Endothelial cell of umbilical vein (primary cell): Measurements from ENCODE around the gene BRINP2. TPM values are rescaled to one million over a fixed set of nuclear protein-coding genes. Genes with fewer than 3 reads are reported as not detected.

Experiments
- BruUV-seq: library from RNA; stranded (reverse); fragments of 400-500 nt; replicated peaks from 2 replicates; lab custom pipeline; 2021; lab: Mats Ljungman, UMichigan
- CTCF ChIA-PET: fragments of 300-600, 350-600 bp; sonication (Branson Sonifier 250); formaldehyde crosslinking; loops from one replicate; lab custom pipeline; 2021; ENCODE audit warnings: antibody characterized with exemption, inconsistent platforms; lab: Charles Lee
- POLR2A ChIA-PET: fragments of 300-600, 350-600 bp; sonication (Branson Sonifier 250); formaldehyde crosslinking; loops from one replicate; lab custom pipeline; 2021; ENCODE audit warnings: antibody characterized with exemption, inconsistent platforms; lab: Charles Lee
- DNase-seq: peaks from one replicate; pipeline ENCODE4 v3.0.0-alpha.2; 2011; ENCODE audit warnings: low read depth, low spot score
- FAIRE-seq: peaks from 2 replicates; lab custom pipeline; 2011; peaks lifted over from hg19 to GRCh38; lab: Jason Lieb, UNC
- H2AFZ ChIP-seq: 2 replicates; pipeline ENCODE4 v1.6.0; 2012; ENCODE audit warnings: low read depth, low read length, control low read depth, inconsistent platforms
- H3K27ac ChIP-seq: 2 replicates; pipeline ENCODE4 v1.5.1; 2011; ENCODE audit warnings: low read depth, mild to moderate bottlenecking, control low read depth, low read length, moderate library complexity; ENCODE audit not compliant: insufficient read depth
- H3K27me3 ChIP-seq, 2 experiments: 2 replicates each; pipeline versions ENCODE4 v1.6.0 to v1.6.1; 2011; ENCODE audit warnings: low read length in 2 of 2, mixed read lengths in 1 of 2; ENCODE audit not compliant: control insufficient read depth in 2 of 2, insufficient read depth in 2 of 2
- H3K36me3 ChIP-seq, 2 experiments: 2 replicates in 1 of 2; 3 replicates in 1 of 2; pipeline ENCODE4 v1.5.1; 2011; ENCODE audit warnings: low read length in 2 of 2, mild to moderate bottlenecking in 1 of 2, moderate library complexity in 1 of 2; ENCODE audit not compliant: control insufficient read depth in 2 of 2, insufficient read depth in 2 of 2; ENCODE audit errors: extremely low read depth in 1 of 2
- H3K4me1 ChIP-seq: 3 replicates; pipeline ENCODE4 v1.5.1; 2011; ENCODE audit warnings: mild to moderate bottlenecking, low read length; ENCODE audit not compliant: control insufficient read depth, insufficient read depth; ENCODE audit errors: extremely low read depth
- H3K4me2 ChIP-seq: 2 replicates; pipeline ENCODE4 v1.6.1; 2011; ENCODE audit warnings: low read length, control low read depth, mixed read lengths; ENCODE audit not compliant: insufficient read depth
- H3K4me3 ChIP-seq, 3 experiments: fragments of 200-600 bp in 1 of 3; sonication (generic), shearing (Covaris generic) in 1 of 3; replicated peaks in 1 of 3; 2 replicates each; pipeline ENCODE4 v1.5.1; 2011 to 2016; ENCODE audit warnings: control low read depth in 3 of 3, low read length in 3 of 3, mild to moderate bottlenecking in 2 of 3, inconsistent platforms in 1 of 3, low read depth in 1 of 3, moderate library complexity in 1 of 3; ENCODE audit not compliant: insufficient read depth in 1 of 3
- H3K79me2 ChIP-seq: 2 replicates; pipeline ENCODE4 v1.6.0; 2012; ENCODE audit warnings: low read length, inconsistent platforms; ENCODE audit not compliant: control insufficient read depth, insufficient read depth
- H3K9ac ChIP-seq: replicated peaks from 2 replicates; pipeline ENCODE3; 2011; ENCODE audit warnings: low read length, control low read depth; ENCODE audit not compliant: insufficient read depth; ENCODE audit errors: extremely low read depth
- H3K9me1 ChIP-seq: replicated peaks from 3 replicates; pipeline ENCODE4 v1.6.0; 2011; ENCODE audit warnings: mild to moderate bottlenecking, low read length; ENCODE audit not compliant: control insufficient read depth, insufficient read depth; ENCODE audit errors: extremely low read depth
- H3K9me3 ChIP-seq: replicated peaks from 2 replicates; pipeline ENCODE4 v1.5.1; 2012; ENCODE audit warnings: low read length, inconsistent platforms; ENCODE audit not compliant: control insufficient read depth, insufficient read depth
- H4K20me1 ChIP-seq: replicated peaks from 2 replicates; pipeline ENCODE3; 2011; ENCODE audit warnings: mild to moderate bottlenecking, low read length; ENCODE audit not compliant: control insufficient read depth, insufficient read depth; ENCODE audit errors: extremely low read depth
- EZH2 ChIP-seq: IDR thresholded peaks from 2 replicates; pipeline ENCODE4 v1.6.1; 2012; ENCODE audit warnings: borderline replicate concordance, low read depth, mild to moderate bottlenecking, moderate library complexity, low read length, inconsistent platforms; ENCODE audit not compliant: severe bottlenecking
- FOS ChIP-seq: IDR thresholded peaks from 2 replicates; pipeline ENCODE4 v1.6.1; 2011; ENCODE audit warnings: mild to moderate bottlenecking, low read length, moderate library complexity, borderline replicate concordance; ENCODE audit not compliant: insufficient read depth
- GATA2 ChIP-seq: IDR thresholded peaks from 2 replicates; pipeline ENCODE4 v1.7.0; 2011; ENCODE audit warnings: low read depth, mild to moderate bottlenecking, moderate library complexity, mixed read lengths, low read length; ENCODE audit not compliant: insufficient read length, insufficient read depth
- JUN ChIP-seq: IDR thresholded peaks from 2 replicates; pipeline ENCODE4 v1.6.1; 2011; ENCODE audit warnings: borderline replicate concordance, low read depth; ENCODE audit not compliant: insufficient read length, insufficient read depth
- MAX ChIP-seq: IDR thresholded peaks from 2 replicates; pipeline ENCODE4 v1.6.1; 2011; ENCODE audit not compliant: insufficient read depth, insufficient read length
- MYC ChIP-seq: IDR thresholded peaks from one replicate; pipeline ENCODE4 v1.6.1; 2011; ENCODE audit warnings: mild to moderate bottlenecking, low read depth, low read length
- POLR2A ChIP-seq: IDR thresholded peaks from 2 replicates; pipeline ENCODE4 v1.6.1; 2012; ENCODE audit warnings: low read depth, mild to moderate bottlenecking, control low read depth, low read length
- POLR2AphosphoS5 ChIP-seq: IDR thresholded peaks from 2 replicates; pipeline ENCODE4 v1.6.1; 2012; ENCODE audit warnings: low read depth, mild to moderate bottlenecking, control low read depth, low read length, moderate library complexity; ENCODE audit not compliant: insufficient read depth
- dilution Hi-C: fragments of 300-500 bp; cut with MboI; formaldehyde crosslinking; loops from one replicate; pipeline ENCODE4 v1.15.0; 2019; ENCODE audit warnings: low sequenced_read_pairs; ENCODE audit not compliant: extremely low pct_ligation_motif_present
- intact Hi-C: fragments of 100-400 bp; cut with micrococcal nuclease; formaldehyde crosslinking; loops from one replicate; pipeline ENCODE4 v1.10.0; 2022
- polyA plus RNA-seq, 4 experiments: library from polyadenylated mRNA; depleted of rRNA in 3 of 4; stranded (reverse) in 3 of 4; unstranded in 1 of 4; fragments of >200 nt; gene quantifications; 2 replicates each; pipeline versions ENCODE4 v1.2.1 to v1.2.3, GENCODE V29; 2011 to 2012; ENCODE audit warnings: missing spikeins in 1 of 4
- total RNA-seq: library from RNA; stranded (reverse); gene quantifications from 2 replicates; pipeline ENCODE4 v1.2.3, GENCODE V29; 2021
- TF ChIP-seq, protein P1 (sequence below), 2 donors: IDR thresholded peaks; 1 replicate in 1 of 2; 2 replicates in 1 of 2; pipeline ENCODE4 v1.5.1; 2011; ENCODE audit warnings: low read length in 2 of 2, mild to moderate bottlenecking in 2 of 2, moderate library complexity in 2 of 2, control low read depth in 1 of 2, inconsistent platforms in 1 of 2, low read depth in 1 of 2; ENCODE audit not compliant: insufficient read depth in 1 of 2; ENCODE audit errors: extremely low read depth in 1 of 2

BRINP2 gene
- total and polyA plus RNA-seq, 2 donors (not counting 3 experiments of a cell fraction or from before 2014, with no cell fraction given) = not detected

- no peaks in the 10 kb centered on the region for H3K9me3 ChIP-seq
- intact Hi-C loops = no loop called here
- dilution Hi-C loops = no loop called here
- no peak overlapping the region for H3K4me2 ChIP-seq
- TF ChIP-seq GATA2 (no peak), FOS (no peak), MAX (no peak), MYC (no peak), POLR2A (no peak), EZH2 (no peak), POLR2AphosphoS5 (no peak), JUN (no peak)
- TF ChIP-seq, protein P1, sequence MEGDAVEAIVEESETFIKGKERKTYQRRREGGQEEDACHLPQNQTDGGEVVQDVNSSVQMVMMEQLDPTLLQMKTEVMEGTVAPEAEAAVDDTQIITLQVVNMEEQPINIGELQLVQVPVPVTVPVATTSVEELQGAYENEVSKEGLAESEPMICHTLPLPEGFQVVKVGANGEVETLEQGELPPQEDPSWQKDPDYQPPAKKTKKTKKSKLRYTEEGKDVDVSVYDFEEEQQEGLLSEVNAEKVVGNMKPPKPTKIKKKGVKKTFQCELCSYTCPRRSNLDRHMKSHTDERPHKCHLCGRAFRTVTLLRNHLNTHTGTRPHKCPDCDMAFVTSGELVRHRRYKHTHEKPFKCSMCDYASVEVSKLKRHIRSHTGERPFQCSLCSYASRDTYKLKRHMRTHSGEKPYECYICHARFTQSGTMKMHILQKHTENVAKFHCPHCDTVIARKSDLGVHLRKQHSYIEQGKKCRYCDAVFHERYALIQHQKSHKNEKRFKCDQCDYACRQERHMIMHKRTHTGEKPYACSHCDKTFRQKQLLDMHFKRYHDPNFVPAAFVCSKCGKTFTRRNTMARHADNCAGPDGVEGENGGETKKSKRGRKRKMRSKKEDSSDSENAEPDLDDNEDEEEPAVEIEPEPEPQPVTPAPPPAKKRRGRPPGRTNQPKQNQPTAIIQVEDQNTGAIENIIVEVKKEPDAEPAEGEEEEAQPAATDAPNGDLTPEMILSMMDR (IDR thresholded peaks at IDR 0.05; ENCODE audit: extremely low read depth in 1 of 2, insufficient read depth in 1 of 2, low read depth in 1 of 2, low read length in 2 of 2) = no peak
- POLR2A ChIA-PET = no interaction called here
- H3K79me2 ChIP-seq = no peaks in the 10 kb centered on the region
- H2AFZ ChIP-seq = no peak overlapping the region
- CTCF ChIA-PET = no interaction called here
- H4K20me1 ChIP-seq = no peaks in the 10 kb centered on the region
- H3K36me3 ChIP-seq = no peaks in the 10 kb centered on the region
- DNase-seq = no peak
- H3K9ac ChIP-seq = no peak overlapping the region
- no peaks in the 10 kb centered on the region for H3K4me1 ChIP-seq
- H3K27me3 ChIP-seq = peaks cover 14 to 16% of the 10 kb centered on the region in 2 experiments
- BruUV-seq = no TSS peak
- H3K27ac ChIP-seq = no peak overlapping the region
- FAIRE-seq = no peak
- H3K4me3 ChIP-seq = no peak overlapping the region
- no peaks in the 10 kb centered on the region for H3K9me1 ChIP-seq
Observed at GRCh38 chr1:177174921-177175634, 4.3 kb downstream of the BRINP2 start.
